NCI-H2227 (cell line): ENCODE data around the gene GMDS.

Experiments
- DNase-seq: peaks from one replicate; lab custom pipeline; 2025; ENCODE audit not compliant: unreplicated experiment; lab: John Stamatoyannopoulos, UW

Gene GMDS

DNA sequence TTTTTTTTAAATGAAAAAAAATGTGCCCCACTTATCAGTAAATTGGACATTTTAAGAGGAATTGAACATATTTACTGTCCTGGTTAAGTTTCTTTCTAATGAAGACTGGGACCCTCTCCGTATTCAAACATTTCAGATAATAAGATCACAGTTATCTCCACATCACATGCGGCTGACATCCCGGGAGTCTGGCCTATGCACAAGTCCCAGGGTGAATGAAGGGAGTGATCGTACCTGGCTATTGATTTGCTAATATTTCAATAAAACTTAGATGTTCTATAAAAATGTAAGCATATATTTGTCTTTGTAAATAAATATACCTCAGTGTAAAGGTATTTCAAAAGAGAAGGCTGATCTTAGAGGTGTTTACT is 577.6 kb downstream of the GMDS start:
- DNase-seq, result no peak

DNA sequence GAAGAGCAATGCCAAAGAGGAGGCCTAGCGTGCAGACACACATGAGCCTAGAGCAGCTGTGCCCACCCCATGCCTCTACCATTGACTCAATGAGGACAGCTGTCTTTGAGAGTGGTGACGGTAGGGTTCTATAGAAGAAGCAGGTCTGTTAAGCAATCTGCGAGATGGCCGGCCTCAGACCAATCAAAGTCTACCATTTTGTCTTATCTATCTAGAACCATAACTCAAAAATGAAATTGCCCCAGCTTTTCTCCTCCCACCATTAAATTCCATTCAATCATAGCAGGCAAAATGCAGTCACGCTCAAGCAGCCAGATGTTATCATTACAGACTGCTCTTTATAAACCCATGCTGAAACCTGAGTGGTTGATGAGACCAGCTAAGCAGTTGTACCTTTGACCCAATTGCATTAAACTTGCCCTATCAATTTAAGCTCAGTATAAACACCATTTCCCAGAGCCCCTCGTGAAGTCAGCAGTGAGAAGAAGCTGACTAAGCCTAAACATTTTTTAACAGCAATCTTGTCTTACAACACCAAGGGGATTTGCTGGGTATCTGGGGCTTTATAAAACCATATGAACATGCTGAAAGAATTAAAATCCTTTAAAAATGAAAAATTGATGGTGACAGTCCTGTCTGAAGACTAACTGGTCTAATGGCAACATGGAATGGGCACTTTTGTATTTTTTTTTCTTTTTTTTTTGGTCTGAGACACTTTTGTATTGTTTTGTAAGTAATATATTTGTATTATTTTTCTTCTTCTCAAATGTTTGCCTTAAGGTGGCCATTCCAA is 578.2 kb downstream of the GMDS start:
- peak; percentile 37 for DNase-seq

DNA sequence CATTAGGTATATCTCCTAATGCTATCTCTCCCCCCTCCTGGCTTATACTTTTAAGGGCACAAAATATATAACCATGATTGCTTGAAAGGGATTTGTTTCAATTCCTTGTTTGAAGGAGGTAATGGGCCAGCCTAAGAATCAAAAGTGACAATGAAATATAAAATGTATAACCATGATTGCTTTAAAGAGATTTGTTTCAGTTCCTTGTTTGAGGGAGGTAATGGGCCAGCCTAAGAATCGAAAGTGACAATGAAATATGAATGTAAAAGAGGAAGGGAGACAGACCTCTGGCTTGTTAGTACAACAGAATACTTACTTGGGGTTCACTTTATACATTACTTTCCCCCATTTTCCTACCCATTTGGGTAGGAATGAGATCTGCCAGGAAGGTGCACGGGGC is 580.2 kb downstream of the GMDS start:
- no peak for DNase-seq

DNA sequence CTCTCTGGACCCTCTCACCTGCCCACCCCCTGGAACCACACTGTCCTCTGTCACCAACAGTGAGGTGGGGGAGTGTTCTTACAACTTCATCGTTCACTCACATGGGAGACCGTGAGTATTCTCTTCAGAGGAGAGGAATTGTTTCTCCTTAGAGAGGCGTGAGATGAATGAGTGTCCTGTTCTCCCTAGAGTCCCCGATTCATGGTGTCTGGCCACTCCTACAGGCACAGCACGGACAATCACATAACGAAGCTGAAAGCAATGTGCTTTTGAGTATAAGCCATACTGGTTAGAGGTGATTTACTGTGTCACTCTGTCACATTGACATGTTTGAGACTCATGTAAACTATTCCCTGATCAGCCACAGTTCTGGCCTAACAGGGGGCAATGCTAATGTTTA is 581.1 kb downstream of the GMDS start:
- no peak for DNase-seq

DNA sequence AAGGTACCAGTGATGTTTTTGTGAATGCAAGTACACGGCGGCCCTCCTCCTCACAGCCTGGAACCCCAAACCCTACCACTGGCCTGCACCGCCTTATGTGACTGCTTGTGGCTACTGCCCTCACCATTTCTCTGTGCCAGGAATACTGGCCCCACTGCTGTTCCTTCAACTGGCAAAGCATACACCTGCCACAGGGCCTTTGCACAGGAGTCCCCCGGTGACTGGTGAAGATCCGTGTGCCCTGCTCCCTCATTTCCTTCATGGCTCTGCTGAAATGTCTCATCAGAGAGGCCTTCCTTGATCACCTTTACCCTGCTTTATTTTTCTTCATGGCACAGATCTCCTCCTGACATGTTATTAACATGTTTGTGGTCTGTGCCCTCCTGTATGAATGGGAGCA is 581.9 kb downstream of the GMDS start:
- no peak for DNase-seq

DNA sequence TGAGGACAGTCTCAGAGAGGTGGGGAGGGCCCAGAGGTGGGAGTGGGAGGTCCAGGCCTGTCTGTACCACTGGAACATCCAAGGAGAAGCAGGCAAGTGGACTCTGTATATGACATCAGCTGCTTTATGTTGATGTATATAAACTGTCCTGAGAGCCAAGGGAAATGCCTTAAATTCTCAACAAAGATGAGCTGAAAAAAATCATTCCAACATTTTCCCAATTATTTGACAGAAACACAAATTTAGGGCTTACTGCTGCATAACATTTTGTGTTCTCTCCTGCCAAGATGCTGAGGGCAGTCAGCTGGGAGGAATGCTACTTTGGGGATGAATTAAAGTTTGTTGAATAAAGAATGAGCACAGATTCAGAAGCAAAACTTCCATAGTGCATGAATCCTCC is 582.9 kb downstream of the GMDS start:
- no peak for DNase-seq

DNA sequence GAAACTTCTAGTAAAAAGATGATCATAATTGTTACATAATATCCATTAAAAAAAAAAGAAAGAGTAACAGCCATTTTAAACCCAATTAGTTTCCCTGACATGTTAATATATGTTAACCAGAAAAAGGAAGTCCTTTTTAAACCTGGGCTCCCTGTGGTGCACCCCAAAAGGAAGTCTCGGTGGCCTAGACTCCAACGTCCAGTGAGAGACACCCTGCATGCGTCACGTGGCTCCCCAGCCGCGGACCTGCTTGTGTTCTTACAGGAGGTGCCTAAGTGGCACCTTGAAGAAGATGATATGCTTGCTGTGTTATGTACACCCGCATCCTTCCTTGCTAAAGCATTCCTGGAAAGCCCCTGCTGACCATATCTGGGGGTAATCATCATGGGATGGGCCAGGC is 585.6 kb downstream of the GMDS start:
- no peak for DNase-seq

DNA sequence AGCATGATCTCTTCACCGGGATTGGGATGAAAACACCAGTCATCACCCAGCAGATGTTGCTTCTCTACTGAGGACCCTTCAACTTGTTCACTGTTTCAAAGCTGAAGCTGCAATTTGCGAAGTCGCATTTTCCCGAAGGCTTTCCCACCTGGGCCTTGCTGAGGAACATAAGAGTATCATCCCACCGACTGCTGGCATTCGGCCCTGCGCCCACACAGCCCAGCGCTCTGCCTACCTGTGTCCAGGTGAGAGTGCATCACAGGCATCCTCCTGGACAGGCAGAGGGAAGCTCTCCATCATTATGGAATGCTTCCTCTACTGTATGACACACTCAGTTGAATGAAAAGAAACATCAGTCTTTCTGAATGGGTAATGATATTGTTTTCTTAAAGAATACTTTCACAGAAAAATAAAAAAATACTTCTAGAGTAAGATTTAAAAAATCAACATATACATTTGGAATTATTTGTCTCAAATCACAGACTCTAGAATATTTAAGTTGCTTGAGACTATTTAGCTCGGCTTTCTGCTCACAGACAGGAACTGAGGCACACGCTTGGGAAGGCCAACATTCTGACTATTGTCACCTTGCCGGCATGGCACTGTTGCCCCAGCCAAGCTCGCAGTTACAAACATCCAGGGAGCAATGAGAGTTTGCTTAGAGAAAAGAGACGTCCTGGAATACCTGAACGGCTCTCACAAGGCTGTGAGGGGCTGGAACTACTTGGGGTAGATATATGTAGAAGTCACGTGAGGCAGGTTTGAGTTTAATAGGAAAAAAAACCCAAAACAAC is 587.0 kb downstream of the GMDS start:
- DNase-seq, result no peak

DNA sequence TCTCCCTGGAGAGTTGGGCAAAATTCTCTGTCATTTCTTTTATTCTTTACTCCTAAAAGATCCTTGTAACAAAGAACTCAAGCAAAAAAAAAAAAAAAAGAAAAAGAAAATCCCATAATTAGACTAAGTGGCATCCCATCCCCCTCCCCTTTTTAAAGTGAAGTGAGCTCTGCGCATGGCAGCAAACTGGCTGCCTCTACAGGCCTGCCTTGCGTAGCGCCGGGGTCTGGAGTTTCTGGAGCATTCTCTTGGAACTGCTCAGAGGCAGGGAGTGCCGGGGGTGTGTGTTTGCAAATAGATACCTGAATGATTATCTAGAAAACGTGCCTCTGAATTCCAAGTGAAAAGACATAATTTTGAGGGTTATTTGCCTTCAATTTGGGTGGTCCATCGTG is 587.6 kb downstream of the GMDS start:
- no peak for DNase-seq

DNA sequence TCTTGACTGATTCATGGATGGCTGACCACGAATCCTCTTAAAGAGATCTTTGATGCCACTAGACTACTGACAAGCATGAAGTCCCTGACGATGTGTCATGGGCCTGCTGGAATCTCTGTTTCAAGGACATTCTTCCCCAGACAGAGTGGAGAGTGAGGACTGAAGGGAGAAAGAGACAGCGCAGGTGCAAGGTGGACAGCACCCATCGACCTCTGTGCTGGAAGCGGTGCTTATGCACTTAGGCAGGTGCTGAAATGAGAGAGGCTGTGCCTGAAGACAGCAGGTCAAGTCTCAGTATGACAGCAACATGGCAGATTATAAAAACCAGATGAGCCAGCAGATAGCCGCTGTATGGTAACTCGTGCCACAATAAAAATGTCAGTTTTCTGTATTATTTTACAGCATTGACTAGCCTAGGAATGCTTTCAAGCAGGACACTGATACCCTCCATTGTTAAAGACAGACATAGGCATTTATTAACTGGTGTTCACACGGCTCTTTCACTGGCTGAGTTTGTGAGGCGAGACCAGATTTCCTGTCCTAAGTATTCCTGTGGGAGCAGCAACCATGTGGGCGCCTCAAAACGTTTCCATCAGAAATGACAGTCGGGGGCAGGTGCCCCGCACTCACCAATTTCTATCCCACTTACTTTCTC is 588.2 kb downstream of the GMDS start:
- no peak for DNase-seq

DNA sequence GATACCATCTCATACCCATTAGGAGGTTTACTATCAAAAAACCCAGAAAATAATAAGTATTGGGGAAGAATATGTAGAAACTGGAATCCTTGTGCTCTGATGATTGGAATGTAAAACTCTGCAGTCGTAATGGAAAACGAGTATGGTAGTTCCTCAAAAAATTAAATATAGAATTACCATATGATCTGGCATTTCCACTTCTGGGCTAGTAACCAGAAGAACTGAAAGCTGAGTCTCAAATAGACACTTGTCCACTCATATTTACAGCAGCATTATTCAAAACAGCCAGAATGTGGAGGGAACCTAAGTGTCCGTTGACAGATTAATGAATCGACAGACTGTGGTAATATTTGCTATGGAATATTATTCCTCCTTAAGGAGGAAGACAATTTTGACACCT is 591.4 kb downstream of the GMDS start:
- DNase-seq, result no peak

DNA sequence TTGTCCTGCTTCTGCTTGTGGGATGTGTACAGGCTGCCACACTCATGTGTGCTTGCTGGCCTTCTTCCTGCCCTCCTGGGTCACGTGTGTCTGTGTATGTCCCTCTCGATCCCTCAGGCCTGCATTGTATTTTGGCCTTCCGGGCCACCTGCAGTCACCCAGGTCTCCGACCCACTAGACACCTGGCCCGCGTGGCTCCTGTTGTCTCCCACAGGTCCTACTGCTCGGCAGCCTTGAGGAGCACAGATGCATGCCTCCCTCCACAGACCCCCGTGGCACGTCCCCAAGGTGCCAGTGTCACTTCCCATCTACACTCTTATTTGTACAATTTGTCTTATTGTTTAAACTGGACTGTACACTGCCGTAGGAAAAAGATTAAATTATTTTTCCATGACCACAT is 592.6 kb downstream of the GMDS start:
- no peak for DNase-seq

DNA sequence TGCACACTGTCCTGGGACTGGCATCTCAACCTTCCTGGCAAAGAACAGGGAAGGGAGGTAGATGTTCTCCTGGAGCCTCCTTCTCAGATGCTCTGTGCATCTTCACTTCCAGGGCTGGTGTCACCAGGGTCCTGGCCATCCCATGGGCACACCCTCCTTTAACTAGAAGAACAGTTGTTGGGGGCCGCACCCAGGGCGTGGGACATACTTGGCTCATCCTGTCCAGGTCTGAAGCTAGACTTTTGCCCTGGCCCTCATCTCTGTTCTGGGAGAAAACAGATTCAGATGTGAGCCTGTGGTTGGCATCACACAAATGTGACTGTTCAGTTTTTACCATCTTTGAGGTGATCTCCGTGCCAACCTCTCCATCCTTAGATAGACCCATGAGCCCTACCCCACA is 594.0 kb downstream of the GMDS start:
- DNase-seq, result no peak

DNA sequence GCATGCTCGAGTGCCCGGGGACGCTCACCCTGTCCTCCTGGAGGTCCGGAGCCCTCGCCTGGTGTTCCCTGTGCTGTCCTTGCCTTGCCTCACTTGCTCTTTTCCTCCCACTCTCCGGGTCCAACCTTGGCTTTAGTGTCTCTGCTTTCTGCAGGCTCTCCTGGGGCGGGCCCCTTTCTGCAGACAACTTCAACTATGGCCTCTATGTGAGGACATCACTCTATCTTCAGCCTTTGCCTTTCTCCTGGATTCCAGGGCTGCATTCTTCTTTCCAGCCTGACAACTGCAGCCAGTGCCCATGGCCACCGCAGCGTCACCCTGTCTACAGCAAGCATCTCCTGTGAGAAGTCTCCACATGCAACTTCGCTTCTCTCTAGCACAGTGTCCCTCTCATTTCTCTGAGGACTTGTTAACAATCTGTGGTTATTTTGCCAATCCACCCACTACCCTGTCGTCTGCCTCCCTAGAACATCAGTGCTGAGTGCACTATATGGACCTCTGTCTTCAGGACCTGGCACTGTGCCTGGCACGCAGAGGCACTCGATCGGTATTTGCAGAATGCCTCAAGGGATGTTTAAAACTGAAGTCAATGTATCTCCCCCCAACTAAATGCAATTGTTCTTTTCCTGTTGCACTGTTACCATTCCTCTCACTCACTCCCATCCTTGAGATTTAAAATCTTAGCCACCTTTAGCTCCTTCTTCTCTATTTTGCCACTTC is 599.8 kb downstream of the GMDS start:
- DNase-seq, result no peak

DNA sequence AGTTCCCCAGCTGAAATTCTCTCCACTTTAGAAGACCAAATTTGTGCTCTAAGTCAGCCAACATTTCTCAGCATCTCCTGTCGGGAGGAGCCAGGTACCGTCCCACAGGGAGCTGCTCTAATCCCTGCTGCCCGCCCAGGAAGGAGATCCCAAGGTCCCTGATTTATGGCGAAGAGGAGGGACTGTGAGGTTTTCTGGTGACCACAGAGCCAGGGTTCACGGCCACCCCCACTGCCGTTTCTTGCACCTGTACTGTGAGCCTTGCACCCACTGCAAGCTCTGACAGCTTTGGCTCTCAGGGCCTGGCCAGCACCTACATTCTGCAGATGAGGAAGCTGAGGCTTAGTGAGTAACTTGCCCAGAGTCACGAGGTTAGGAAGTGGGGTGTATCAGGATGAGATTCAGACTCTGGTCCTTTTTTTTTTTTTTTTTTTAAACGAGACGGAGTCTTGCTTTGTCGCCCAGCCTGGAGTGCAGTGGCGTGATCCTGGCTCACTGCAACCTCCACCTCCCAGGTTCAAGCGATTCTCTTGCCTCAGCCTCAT is 600.8 kb downstream of the GMDS start:
- no peak for DNase-seq

DNA sequence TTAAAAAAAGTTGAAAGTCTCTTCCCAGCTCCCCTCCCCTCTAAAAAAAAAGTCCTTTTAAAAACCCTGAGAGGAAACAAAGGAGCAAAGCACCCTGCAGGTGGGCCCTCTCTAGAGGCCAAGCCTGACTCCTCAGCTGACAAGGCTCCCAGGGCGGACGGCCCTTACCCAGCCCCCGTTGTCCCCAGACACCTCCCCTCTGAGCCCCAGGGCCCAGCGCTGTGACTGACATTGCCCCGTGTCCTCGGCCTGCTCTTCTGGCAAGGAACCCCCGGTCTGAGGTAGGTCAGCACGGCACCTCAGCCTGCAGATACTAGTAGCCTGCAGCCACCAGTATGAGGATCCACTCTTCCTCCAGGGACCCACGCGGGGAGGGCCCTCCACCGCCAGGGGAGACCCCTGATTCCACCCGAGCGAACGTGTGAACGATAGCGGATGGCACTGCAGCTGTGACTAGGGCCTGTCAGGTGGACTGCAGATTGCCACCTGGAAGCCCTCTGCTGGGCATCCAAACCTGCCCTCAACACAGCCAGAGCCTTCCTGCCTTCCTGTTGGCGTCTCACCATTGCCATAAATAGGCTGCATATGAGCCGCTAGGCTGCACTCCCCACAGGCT is 601.5 kb downstream of the GMDS start:
- DNase-seq, result no peak

DNA sequence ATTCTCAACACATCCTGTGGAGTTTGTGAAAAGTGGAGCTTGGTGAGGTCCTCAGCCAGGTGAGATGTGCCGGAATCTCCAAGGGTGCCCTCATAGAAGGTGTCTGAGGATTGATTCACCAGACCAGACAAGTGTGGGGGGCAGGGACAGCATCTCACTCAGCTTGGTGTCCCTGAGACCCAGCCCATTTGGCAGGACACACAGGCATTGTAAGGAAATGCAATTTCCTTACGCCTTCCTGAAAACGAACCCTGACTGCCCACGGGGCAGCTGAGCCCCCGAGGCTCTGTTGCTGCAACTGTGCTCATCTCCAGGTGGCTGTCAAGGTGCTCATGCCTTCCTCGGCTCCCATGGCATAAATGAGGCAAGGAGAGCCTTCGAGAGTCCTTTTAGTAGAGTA is 602.3 kb downstream of the GMDS start:
- DNase-seq, result no peak

DNA sequence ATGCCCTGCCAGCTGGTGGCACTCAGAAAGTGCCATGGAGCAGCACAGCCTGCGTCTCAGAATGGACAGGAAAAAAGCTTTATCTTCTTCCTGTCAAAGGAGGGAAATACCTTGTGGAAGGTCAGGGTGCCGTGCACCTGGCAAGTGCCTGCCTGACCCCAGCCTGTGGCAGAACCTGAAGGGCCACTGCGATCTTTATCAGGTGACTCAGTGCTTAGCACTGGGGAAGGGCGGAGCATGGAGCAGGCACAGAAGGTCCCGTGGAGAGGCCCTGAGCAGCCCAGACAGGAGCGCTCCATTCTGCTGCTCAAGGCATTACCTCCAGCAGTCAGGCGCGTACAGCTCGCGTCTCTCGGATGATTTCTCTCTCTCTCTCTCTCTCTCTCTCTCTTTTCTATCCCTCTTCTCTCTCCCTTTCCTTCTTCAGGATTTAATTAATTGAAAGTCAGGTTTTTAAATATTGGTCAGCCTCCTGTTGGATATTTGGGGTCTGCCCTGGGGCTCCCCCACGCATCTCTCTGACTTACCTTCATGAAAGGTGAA is 604.0 kb downstream of the GMDS start:
- DNase-seq, result no peak

DNA sequence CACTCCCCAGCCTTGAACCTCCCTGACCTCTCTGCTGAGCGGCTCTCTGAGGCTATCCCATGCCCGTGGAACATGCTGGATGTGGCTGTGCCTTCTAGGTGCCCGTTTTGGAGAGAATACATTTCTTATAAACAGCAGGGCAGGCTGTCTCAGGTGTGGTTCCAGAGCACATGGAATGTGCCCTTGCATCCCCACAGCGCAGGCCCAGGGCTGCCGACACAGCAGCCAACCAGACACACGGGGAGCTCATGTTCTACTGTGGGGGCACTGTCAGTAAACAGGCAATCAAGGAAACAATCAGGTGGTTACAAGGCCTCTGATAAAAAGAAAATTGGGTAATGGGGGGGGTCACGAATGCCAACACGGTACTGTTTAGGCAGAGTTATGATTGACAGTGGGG is 604.9 kb downstream of the GMDS start:
- DNase-seq, result no peak

DNA sequence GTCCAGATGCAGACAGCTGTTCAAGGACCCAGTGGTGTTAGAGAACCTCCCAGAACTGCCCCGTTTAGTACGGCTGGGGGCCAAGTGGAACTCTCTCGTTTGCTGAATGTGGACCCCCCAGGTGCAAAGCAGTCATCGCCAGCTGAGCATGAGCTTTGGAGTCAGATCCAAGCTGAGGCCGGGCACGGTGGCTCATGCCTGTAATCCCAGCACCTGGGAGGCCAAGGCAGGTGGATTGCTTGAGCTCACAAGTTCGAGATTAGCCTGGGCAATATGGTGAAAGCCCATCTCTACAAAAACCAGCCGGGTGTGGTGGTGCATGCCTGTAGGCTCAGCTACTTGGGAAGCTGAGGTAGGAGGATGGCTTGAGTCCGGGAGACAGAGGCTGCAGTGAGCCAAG is 606.0 kb downstream of the GMDS start:
- DNase-seq, result no peak
